ENCODE results near the gene DOCK8. TPM values are rescaled to one million over a fixed set of nuclear protein-coding genes. Genes with fewer than 3 reads are reported as not detected.

DOCK8 gene
- total RNA-seq (2014; rRNA removed; shearing (Covaris generic)): 1.5 and 1.9 TPM in 2 replicates

GRCh38 chr9:214648-215493, at the start of gene DOCK8:
DOCK8 (plus strand) TSS chr9:214865; CDS start chr9:214977, 112 bp downstream.

GRCh38 chr9:178970-179383, 35.7 kb upstream of the DOCK8 start, which contains the start of gene ZNG1A:
ZNG1A (minus strand) TSS chr9:179056; CDS start chr9:178969, 87 bp downstream.

GRCh38 chr9:503881-504852, 289.5 kb downstream of the DOCK8 start, which contains the start of gene KANK1:
KANK1 (plus strand) TSS chr9:504695.

Other genes with a start within 250 kb of the DOCK8 start
- gene WASHC1, start 185.4 kb upstream of the DOCK8 start, total RNA-seq (2014; rRNA removed; shearing (Covaris generic)): 11.4 and 13.3 TPM in 2 replicates
- gene FOXD4, start 96.4 kb upstream of the DOCK8 start, total RNA-seq (2014; rRNA removed; shearing (Covaris generic)): 0.30 and 0.37 TPM in 2 replicates
- 58.5 and 66.2 TPM in 2 replicates for gene ZNG1A, start 35.8 kb upstream of the DOCK8 start, total RNA-seq (2014; rRNA removed; shearing (Covaris generic))

All from A375 (cell line).